ENCODE measurements around the gene MAST4.

MAST4 gene

DNA sequence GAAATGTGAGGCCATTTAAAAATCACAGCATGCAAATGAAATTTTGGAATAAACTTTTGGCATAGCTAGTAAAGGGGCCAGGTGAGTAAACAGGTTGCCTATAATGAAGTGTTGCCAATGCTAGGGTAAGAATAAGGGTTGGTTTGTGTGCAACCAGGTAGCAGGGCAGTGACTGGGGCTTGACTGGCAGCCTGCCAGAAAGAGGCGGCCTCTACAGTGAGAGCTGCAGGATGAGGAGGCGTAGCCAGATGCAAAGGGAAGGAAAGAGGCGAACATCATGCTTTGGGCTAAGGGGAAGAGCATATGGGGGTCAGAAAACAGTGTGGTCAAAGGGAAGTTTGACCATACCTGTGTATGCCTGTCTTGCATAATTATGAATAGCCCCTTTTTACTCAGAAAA lies 70.6 kb downstream of the MAST4 start:
- TF ChIP-seq, protein P1, sequence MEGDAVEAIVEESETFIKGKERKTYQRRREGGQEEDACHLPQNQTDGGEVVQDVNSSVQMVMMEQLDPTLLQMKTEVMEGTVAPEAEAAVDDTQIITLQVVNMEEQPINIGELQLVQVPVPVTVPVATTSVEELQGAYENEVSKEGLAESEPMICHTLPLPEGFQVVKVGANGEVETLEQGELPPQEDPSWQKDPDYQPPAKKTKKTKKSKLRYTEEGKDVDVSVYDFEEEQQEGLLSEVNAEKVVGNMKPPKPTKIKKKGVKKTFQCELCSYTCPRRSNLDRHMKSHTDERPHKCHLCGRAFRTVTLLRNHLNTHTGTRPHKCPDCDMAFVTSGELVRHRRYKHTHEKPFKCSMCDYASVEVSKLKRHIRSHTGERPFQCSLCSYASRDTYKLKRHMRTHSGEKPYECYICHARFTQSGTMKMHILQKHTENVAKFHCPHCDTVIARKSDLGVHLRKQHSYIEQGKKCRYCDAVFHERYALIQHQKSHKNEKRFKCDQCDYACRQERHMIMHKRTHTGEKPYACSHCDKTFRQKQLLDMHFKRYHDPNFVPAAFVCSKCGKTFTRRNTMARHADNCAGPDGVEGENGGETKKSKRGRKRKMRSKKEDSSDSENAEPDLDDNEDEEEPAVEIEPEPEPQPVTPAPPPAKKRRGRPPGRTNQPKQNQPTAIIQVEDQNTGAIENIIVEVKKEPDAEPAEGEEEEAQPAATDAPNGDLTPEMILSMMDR (IDR thresholded peaks at IDR 0.05; ENCODE audit: insufficient read depth, low read depth, low read length, missing control alignments) = no peak
- H3K4me3 ChIP-seq (ENCODE audit: low read length) = no peak overlapping the region
- peak; percentile 46 for DNase-seq (ENCODE audit: low read depth)

DNA sequence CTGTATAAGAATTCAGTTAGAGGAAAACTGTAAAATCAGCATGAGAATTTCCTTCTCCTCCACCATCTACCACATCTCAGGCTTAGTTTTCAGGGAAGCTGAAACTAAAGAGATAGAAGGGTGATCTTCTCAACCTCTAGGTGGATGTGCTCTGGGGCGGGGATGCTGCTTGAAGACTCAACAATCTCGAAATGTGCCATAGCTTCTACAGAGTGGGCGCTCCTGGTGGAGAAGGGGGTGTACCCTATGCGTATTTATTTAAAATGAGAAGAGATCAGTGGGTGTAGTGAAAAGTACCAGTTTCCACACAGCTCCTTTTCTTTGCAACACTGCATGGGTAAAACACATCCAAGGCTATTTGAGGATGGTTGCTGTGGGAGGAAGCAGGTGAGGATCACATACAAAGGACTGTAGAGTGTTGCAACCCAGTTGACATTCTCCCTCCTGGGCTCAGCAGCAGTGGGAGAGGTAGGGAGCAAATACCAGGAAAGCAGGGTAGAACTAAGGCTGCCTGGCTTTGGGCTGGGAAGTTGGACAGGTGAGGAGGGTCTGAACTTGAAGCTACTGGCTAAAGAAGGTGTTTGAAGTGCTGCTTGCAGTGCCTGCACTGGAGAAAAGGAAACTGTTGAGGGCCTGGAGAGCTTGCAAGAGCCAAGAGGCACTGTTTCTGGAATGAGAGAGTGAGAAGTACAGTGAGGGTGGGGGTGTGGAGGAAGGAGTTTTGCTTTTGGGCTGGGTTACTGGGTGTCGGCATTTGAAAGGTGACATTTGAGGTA lies 73.1 kb downstream of the MAST4 start:
- no peak for DNase-seq (ENCODE audit: low read depth)
- no peak overlapping the region for H3K4me3 ChIP-seq (ENCODE audit: low read length)
- TF ChIP-seq, protein P1 (IDR thresholded peaks at IDR 0.05; ENCODE audit: insufficient read depth, low read depth, low read length, missing control alignments) = no peak

DNA sequence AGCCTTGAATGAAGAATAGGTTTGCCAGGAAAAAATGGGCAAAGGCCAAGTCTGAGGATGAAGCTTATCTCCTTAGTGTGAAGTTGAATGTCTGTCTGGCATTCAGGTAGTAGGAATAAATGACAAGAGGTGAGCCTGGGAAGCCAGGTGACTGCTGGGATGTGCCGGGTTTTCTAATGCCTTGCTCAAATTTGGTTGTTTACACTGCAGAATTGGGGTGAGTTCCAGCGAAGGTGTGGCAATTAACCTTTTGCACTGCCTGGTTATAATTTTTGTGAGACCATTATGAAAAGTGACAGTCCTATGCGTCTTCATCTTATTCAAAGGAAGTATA lies 73.6 kb downstream of the MAST4 start:
- TF ChIP-seq, protein P1 (IDR thresholded peaks at IDR 0.05; ENCODE audit: insufficient read depth, low read depth, low read length, missing control alignments) = no peak
- no peak for DNase-seq (ENCODE audit: low read depth)
- H3K4me3 ChIP-seq (ENCODE audit: low read length) = no peak overlapping the region

DNA sequence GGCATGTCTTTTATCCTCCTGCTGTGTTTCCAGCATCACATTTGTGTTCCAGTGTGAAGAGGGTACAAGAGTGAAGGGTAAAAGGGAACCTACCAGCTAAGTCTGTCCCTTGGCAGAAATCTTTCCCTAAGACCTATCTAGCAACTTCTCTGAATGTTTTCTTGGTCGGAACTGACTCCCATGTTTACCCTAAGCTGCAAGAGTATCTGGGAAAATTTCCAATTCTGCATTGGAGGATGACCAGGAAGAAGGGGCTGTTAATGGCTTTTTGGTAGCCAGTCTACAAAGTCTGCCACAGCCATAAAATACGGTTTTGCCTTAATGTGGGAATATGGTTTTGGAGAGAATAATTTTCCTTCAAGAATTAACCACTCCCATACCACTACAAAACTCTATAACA lies 75.1 kb downstream of the MAST4 start:
- H3K4me3 ChIP-seq (ENCODE audit: low read length) = no peak overlapping the region
- TF ChIP-seq, protein P1 (IDR thresholded peaks at IDR 0.05; ENCODE audit: insufficient read depth, low read depth, low read length, missing control alignments) = no peak
- DNase-seq (ENCODE audit: low read depth) = no peak

DNA sequence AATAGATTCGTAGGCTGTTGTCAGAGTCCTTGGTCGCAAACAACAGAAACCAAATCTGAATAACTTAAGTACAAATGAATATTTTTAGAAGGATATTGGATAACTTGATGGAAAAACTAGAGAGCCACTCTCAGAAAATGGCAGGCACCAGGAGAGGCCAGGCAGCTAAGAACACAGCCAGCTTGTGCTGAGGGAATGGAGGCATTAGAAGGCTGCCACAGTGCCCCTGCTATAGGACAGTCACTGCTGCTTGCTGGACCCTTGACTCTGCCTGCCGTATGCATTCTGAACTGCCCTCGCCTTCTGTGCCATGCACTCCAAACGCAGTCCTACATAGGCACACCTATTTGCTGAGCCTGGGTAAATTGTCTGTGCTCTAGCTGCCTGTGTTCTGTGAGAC lies 78.6 kb downstream of the MAST4 start:
- H3K4me3 ChIP-seq (ENCODE audit: low read length) = no peak overlapping the region
- TF ChIP-seq, protein P1 (IDR thresholded peaks at IDR 0.05; ENCODE audit: insufficient read depth, low read depth, low read length, missing control alignments) = no peak
- DNase-seq (ENCODE audit: low read depth) = no peak

DNA sequence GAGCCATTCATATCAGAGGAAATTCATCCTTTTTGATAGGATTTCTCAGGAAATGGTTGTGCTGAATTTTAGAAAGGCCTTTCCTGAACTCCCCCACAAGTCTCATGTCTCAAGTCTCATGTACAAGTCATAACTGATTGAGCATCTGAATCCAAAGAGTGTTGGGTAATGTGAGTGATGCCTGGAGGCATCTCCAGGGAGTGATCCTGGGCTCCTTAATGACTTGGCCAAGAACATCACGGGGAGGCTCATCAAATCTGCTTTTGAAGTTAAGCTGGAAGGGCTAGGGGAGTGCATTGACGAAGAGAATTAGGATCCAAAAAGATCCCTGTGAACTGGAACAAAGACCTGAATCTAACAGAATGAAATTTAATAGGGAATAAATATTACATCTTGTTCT lies 79.2 kb downstream of the MAST4 start:
- TF ChIP-seq, protein P1 (IDR thresholded peaks at IDR 0.05; ENCODE audit: insufficient read depth, low read depth, low read length, missing control alignments) = no peak
- DNase-seq (ENCODE audit: low read depth) = peak; percentile 23
- no peak overlapping the region for H3K4me3 ChIP-seq (ENCODE audit: low read length)

DNA sequence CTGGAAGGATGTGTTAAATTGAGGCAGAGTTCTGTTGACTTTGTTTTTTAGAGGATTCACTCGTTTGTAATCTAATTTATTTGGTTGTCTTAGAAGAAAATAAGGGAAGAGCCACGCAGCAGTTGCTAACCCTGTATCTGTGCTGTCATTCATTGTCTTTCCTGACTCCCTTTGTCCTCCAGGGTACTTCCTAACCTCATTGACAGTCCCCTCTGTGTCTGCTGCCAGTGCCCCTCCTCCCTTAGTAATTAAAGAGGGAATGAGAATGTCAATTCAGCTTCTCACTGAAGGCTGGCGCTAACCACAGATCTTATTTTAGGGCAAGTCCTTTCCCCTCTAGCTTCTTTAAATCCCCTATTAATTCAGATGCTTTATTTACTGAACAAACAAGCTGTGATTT lies 84.0 kb downstream of the MAST4 start:
- TF ChIP-seq, protein P1 (IDR thresholded peaks at IDR 0.05; ENCODE audit: insufficient read depth, low read depth, low read length, missing control alignments) = no peak
- DNase-seq (ENCODE audit: low read depth) = no peak
- no peak overlapping the region for H3K4me3 ChIP-seq (ENCODE audit: low read length)

Data from epithelial cell of esophagus (primary cell).